GM20000 (cell line): ENCODE data around the gene PLLP.

ENCODE experiments used
- DNase-seq: peaks from one replicate; pipeline ENCODE4 v3.0.0; 2012; ENCODE audit warnings: low spot score
- TF ChIP-seq, protein P1 (sequence below): IDR thresholded peaks from 2 replicates; pipeline ENCODE4 v1.5.1; 2012; ENCODE audit warnings: mild to moderate bottlenecking, control low read depth; ENCODE audit errors: extremely low read depth, missing control alignments

PLLP gene

DNA sequence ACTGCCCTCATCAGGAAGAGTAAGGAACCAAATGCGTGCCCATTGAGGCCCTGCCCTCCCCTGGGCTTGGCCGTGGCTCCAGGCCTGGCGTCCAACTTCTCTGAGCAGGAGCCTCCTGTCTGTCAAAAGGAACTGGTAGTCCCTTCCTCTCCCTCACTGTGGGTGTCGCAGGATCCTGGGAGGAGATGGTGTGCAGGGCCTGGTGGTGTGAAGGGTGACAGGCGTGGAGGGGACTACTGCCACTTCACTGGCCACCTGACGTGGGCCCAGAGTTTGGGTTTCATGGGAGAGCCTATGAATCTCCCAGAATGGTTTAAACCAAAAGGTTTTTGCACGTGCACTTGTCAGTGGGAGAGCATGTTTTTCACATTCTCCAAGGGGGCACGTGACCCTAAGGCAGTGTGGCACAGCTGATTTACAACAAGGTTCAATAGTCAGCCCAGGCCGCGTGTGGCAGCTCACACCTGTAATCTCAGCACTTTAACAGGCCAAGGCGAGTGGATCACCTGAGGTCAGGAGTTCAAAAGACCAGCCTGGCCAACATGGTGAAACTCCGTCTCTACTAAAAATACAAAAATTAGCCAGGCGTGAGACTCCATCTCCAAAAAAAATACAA, 26.9 kb downstream of the PLLP start:
- no peak for DNase-seq
- TF ChIP-seq, protein P1, sequence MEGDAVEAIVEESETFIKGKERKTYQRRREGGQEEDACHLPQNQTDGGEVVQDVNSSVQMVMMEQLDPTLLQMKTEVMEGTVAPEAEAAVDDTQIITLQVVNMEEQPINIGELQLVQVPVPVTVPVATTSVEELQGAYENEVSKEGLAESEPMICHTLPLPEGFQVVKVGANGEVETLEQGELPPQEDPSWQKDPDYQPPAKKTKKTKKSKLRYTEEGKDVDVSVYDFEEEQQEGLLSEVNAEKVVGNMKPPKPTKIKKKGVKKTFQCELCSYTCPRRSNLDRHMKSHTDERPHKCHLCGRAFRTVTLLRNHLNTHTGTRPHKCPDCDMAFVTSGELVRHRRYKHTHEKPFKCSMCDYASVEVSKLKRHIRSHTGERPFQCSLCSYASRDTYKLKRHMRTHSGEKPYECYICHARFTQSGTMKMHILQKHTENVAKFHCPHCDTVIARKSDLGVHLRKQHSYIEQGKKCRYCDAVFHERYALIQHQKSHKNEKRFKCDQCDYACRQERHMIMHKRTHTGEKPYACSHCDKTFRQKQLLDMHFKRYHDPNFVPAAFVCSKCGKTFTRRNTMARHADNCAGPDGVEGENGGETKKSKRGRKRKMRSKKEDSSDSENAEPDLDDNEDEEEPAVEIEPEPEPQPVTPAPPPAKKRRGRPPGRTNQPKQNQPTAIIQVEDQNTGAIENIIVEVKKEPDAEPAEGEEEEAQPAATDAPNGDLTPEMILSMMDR: no peak

DNA sequence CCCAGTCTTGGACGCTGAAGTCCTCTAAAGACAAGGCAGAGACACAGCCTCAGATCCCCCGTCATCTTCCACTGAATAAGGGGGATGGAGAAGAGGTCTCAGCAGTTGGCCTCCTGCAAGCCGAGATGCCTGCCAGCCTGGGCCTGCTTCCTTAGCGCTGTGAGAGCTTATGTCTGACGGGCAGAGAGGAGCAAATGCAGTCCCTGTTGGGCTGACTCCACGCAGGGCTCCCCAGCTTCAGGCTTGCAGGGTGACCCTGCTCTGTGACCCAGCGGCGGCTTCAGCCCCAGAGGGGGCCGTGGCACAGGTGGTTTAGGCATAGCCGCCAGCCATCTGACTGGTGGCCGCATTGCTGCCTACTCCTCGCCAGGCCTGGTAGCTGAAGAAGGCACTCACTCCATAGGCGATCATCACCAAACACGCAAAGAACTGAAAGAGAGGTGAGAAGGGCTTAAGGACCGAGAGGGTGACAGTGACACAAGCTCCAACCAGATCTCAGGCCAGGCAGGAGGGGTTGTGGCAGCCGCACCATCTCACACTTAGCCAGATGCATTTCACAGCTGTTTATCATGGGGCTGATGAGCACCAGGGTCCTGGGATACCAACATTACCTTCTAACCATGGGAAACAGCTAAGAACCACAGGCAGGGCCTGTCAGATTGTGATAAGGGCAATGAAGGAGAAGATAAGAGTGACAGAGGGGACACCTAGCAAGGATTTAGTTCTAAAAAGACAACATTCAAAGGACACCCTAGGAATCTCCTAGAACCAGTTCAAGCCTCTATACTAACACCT, 27.7 kb downstream of the PLLP start:
- no peak for DNase-seq
- TF ChIP-seq, protein P1: no peak

DNA sequence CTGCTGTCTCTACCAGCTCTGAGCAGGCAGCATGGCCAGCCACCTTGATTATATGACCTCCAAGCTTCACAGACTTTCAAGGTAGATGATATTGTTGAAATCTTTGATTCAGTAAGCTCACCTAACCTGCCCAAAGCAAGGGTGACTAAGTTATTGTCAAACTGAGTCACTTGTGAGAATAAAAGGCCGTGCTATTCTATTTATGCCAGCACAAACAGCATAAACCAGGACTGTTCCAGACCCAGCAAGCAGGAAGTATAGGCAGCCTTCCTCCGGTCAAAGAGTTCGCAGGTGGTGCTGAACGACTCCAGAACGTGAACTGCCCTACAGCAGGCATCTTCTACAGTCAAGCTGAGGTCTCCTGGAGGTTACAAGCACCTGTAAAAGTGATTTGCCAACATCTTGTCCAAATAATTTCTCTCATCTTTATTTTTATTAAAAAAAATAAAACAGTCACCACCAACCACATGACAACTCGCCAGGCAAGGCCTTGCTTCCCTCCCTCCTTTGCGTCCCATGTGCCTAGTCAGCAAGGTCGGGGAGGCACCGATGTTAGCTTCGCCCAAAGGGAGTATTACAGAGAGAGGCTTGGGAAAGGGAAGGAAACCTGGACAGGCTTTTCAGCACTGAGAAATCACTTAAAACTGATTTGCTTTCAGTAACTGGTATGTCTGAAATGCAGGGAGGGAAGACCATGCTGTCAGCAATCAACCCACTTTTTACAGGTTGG, 28.6 kb downstream of the PLLP start:
- TF ChIP-seq, protein P1: no peak
- no peak for DNase-seq

DNA sequence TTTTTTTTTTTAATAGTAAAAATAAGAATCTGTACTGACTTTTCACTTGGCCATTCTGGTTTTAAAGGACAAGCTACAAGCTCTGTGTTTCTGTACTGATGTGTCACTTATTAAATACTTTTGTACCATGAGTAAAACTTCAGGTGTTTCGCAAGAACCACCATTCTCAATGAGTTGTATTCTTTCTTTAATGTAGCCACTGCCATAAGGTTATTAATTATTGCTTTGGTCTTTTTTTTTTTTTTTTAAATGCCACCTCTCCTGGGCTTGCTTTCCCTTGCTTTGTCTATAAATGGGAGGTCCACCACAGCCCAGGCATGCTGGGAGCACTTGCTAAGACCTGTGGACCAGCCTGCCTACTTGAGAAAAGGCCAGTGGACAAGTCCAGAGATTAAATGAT, 31.0 kb downstream of the PLLP start:
- DNase-seq: no peak
- TF ChIP-seq, protein P1: no peak

DNA sequence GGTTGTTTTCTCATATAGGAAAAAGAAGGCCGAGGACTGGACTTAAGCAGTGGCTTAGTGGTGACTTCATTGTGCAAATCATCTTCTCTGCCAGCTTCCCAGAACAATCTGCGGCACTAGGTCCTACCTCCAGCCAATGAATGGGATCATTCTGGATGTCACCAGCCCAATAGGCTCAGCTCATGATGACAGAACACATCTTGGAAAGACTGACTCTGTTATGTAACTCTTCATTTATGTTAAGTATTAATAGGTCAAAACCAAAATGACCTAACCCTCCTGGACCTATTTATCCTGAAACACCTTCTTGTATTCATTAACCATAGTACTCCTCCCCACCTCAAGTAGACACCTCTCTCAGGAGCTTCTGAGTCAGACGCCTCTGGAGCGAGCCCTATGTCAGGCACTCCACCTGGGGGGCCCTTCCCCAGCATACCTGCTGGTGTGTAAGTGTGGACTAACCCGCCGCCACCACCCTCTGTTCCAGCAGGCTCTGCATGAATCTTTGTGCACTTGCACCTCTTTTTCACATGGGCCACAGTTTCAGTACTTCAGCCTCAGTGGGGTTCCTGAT, 32.2 kb downstream of the PLLP start:
- TF ChIP-seq, protein P1: no peak
- no peak for DNase-seq

DNA sequence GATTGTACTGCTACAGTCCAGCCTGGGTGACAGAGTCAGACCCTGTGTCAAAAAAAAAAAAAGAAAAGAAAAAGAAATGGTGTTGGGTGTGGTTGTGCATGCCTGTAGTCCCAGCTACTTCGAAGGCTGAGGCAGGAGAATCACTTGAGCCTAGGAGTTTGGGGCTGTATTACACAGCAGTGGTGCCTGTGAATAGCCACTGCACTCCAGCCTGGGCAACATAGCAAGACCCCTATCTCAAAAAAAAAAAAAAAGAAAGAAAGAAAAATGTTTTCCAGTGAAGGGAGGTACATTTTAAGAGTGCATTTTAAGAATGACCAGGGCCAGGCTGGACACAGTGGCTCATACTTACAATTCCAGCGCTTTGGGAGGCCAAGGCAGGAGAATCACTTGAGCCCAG, 33.1 kb downstream of the PLLP start:
- DNase-seq: no peak
- TF ChIP-seq, protein P1: no peak
